Measurements from ENCODE around the gene HRK. TPM values are rescaled to one million over a fixed set of nuclear protein-coding genes. Genes with fewer than 3 reads are reported as not detected.

Gene HRK
- total and polyA plus RNA-seq, 9 of the 15 experiments (the other 6 are each of a cell fraction or from before 2014, with no cell fraction given), result 0.01 to 0.05 (median 0.04) TPM; not detected in 6

DNA sequence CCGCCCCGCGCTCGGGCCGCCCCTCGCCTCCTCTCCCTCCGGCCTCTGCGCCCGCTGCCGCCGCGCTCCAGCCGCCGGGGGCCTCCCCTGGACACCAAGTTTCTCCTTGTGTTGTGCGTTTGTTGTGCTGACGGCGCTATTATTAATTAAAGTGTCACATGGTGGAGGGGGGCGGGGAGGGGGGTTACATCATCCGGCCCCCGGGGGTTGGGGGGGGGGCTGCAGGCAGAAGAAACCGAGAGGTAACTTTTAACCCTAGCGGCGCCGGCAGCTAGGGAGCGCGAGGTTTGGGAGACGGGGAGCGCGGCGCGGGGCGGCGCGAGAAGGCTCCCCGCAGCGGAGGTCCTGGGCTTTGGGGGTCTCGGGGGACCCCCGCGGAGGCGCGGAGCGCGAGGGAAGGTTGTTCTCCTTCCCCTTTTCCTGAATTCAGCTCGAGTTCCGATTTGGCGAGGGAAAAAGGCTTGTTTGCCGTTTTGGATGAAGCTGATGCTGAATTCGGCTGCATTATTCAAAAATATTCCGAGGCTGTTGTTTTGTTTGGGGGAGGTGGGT lies at the start of gene HRK (continued):
- TF ChIP-seq RNF2 (IDR thresholded peaks at IDR 0.05), result no peak
- no peak for TF ChIP-seq HEY1 (CRISPR knock-in tag; IDR thresholded peaks at IDR 0.05; ENCODE audit: borderline replicate concordance)
- no peak for TF ChIP-seq ATF7 (IDR thresholded peaks at IDR 0.05)
- TF ChIP-seq, protein P1, sequence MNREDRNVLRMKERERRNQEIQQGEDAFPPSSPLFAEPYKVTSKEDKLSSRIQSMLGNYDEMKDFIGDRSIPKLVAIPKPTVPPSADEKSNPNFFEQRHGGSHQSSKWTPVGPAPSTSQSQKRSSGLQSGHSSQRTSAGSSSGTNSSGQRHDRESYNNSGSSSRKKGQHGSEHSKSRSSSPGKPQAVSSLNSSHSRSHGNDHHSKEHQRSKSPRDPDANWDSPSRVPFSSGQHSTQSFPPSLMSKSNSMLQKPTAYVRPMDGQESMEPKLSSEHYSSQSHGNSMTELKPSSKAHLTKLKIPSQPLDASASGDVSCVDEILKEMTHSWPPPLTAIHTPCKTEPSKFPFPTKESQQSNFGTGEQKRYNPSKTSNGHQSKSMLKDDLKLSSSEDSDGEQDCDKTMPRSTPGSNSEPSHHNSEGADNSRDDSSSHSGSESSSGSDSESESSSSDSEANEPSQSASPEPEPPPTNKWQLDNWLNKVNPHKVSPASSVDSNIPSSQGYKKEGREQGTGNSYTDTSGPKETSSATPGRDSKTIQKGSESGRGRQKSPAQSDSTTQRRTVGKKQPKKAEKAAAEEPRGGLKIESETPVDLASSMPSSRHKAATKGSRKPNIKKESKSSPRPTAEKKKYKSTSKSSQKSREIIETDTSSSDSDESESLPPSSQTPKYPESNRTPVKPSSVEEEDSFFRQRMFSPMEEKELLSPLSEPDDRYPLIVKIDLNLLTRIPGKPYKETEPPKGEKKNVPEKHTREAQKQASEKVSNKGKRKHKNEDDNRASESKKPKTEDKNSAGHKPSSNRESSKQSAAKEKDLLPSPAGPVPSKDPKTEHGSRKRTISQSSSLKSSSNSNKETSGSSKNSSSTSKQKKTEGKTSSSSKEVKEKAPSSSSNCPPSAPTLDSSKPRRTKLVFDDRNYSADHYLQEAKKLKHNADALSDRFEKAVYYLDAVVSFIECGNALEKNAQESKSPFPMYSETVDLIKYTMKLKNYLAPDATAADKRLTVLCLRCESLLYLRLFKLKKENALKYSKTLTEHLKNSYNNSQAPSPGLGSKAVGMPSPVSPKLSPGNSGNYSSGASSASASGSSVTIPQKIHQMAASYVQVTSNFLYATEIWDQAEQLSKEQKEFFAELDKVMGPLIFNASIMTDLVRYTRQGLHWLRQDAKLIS (CRISPR knock-in tag; IDR thresholded peaks at IDR 0.05), result no peak
- TF ChIP-seq, protein P2, sequence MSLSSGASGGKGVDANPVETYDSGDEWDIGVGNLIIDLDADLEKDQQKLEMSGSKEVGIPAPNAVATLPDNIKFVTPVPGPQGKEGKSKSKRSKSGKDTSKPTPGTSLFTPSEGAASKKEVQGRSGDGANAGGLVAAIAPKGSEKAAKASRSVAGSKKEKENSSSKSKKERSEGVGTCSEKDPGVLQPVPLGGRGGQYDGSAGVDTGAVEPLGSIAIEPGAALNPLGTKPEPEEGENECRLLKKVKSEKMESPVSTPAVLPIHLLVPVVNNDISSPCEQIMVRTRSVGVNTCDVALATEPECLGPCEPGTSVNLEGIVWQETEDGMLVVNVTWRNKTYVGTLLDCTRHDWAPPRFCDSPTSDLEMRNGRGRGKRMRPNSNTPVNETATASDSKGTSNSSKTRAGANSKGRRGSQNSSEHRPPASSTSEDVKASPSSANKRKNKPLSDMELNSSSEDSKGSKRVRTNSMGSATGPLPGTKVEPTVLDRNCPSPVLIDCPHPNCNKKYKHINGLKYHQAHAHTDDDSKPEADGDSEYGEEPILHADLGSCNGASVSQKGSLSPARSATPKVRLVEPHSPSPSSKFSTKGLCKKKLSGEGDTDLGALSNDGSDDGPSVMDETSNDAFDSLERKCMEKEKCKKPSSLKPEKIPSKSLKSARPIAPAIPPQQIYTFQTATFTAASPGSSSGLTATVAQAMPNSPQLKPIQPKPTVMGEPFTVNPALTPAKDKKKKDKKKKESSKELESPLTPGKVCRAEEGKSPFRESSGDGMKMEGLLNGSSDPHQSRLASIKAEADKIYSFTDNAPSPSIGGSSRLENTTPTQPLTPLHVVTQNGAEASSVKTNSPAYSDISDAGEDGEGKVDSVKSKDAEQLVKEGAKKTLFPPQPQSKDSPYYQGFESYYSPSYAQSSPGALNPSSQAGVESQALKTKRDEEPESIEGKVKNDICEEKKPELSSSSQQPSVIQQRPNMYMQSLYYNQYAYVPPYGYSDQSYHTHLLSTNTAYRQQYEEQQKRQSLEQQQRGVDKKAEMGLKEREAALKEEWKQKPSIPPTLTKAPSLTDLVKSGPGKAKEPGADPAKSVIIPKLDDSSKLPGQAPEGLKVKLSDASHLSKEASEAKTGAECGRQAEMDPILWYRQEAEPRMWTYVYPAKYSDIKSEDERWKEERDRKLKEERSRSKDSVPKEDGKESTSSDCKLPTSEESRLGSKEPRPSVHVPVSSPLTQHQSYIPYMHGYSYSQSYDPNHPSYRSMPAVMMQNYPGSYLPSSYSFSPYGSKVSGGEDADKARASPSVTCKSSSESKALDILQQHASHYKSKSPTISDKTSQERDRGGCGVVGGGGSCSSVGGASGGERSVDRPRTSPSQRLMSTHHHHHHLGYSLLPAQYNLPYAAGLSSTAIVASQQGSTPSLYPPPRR (CRISPR knock-in tag; IDR thresholded peaks at IDR 0.05; ENCODE audit: borderline replicate concordance), result no peak
- no peak for TF ChIP-seq PCBP2 (IDR thresholded peaks at IDR 0.05; ENCODE audit: low read depth, low read length, poor library complexity, severe bottlenecking)
- no peak for TF ChIP-seq KDM4B (IDR thresholded peaks at IDR 0.05; ENCODE audit: borderline replicate concordance in 2 of 2, low read depth in 1 of 2)
- TF ChIP-seq, protein P3, sequence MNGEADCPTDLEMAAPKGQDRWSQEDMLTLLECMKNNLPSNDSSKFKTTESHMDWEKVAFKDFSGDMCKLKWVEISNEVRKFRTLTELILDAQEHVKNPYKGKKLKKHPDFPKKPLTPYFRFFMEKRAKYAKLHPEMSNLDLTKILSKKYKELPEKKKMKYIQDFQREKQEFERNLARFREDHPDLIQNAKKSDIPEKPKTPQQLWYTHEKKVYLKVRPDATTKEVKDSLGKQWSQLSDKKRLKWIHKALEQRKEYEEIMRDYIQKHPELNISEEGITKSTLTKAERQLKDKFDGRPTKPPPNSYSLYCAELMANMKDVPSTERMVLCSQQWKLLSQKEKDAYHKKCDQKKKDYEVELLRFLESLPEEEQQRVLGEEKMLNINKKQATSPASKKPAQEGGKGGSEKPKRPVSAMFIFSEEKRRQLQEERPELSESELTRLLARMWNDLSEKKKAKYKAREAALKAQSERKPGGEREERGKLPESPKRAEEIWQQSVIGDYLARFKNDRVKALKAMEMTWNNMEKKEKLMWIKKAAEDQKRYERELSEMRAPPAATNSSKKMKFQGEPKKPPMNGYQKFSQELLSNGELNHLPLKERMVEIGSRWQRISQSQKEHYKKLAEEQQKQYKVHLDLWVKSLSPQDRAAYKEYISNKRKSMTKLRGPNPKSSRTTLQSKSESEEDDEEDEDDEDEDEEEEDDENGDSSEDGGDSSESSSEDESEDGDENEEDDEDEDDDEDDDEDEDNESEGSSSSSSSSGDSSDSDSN (IDR thresholded peaks at IDR 0.05; ENCODE audit: borderline replicate concordance in 1 of 2, low read depth in 2 of 2, low read length in 2 of 2), result 0 out of 4 replicates have a peak, but pooled peaks of 1 of the 2 experiments have one; percentile 10
- peak; percentile 22 for TF ChIP-seq HMGN3 (IDR thresholded peaks at IDR 0.05; ENCODE audit: borderline replicate concordance, extremely low read depth, insufficient read length, low read depth, low read length)
- TF ChIP-seq, protein P4, sequence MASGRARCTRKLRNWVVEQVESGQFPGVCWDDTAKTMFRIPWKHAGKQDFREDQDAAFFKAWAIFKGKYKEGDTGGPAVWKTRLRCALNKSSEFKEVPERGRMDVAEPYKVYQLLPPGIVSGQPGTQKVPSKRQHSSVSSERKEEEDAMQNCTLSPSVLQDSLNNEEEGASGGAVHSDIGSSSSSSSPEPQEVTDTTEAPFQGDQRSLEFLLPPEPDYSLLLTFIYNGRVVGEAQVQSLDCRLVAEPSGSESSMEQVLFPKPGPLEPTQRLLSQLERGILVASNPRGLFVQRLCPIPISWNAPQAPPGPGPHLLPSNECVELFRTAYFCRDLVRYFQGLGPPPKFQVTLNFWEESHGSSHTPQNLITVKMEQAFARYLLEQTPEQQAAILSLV (tag; IDR thresholded peaks at IDR 0.05), result no peak
- TF ChIP-seq, protein P5, sequence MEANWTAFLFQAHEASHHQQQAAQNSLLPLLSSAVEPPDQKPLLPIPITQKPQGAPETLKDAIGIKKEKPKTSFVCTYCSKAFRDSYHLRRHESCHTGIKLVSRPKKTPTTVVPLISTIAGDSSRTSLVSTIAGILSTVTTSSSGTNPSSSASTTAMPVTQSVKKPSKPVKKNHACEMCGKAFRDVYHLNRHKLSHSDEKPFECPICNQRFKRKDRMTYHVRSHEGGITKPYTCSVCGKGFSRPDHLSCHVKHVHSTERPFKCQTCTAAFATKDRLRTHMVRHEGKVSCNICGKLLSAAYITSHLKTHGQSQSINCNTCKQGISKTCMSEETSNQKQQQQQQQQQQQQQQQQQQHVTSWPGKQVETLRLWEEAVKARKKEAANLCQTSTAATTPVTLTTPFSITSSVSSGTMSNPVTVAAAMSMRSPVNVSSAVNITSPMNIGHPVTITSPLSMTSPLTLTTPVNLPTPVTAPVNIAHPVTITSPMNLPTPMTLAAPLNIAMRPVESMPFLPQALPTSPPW (CRISPR knock-in tag; IDR thresholded peaks at IDR 0.05), result peak; percentile 26; the same call in 1 of the 2 replicates
